Mucosa of rectum (tissue), 2 donors: ENCODE data around the gene WASF1.

Source experiments
- H3K27ac ChIP-seq, 2 donors: one replicate each; pipeline ENCODE4 v1.7.0; 2013; ENCODE audit warnings: inconsistent platforms in 2 of 2, low read depth in 2 of 2, low read length in 2 of 2
- H3K27me3 ChIP-seq, 2 donors: one replicate each; pipeline ENCODE4 v1.7.0; 2013; ENCODE audit warnings: low read length in 2 of 2; ENCODE audit not compliant: control insufficient read depth in 2 of 2, insufficient read depth in 2 of 2
- H3K36me3 ChIP-seq, 2 donors: one replicate each; pipeline ENCODE4 v1.7.0; 2013; ENCODE audit warnings: low read length in 2 of 2; ENCODE audit not compliant: control insufficient read depth in 2 of 2, insufficient read depth in 2 of 2
- H3K4me1 ChIP-seq, 2 donors: one replicate each; pipeline ENCODE4 v1.7.0; 2013; ENCODE audit warnings: low read length in 2 of 2, mild to moderate bottlenecking in 1 of 2; ENCODE audit not compliant: control insufficient read depth in 2 of 2, insufficient read depth in 2 of 2
- H3K4me3 ChIP-seq, 2 donors: one replicate each; pipeline ENCODE4 v1.7.0; 2013; ENCODE audit warnings: low read length in 2 of 2
- H3K9ac ChIP-seq, 2 donors: one replicate each; pipeline ENCODE4 v1.7.0; 2013; ENCODE audit warnings: low read length in 2 of 2, low read depth in 1 of 2, mild to moderate bottlenecking in 1 of 2
- H3K9me3 ChIP-seq, 2 donors: one replicate each; pipeline ENCODE4 v1.7.0; 2013; ENCODE audit warnings: low read length in 2 of 2; ENCODE audit not compliant: control insufficient read depth in 2 of 2
- donor health status: healthy.
- donor health status: Normal muscosa, but diverticular disease.

Gene WASF1

DNA sequence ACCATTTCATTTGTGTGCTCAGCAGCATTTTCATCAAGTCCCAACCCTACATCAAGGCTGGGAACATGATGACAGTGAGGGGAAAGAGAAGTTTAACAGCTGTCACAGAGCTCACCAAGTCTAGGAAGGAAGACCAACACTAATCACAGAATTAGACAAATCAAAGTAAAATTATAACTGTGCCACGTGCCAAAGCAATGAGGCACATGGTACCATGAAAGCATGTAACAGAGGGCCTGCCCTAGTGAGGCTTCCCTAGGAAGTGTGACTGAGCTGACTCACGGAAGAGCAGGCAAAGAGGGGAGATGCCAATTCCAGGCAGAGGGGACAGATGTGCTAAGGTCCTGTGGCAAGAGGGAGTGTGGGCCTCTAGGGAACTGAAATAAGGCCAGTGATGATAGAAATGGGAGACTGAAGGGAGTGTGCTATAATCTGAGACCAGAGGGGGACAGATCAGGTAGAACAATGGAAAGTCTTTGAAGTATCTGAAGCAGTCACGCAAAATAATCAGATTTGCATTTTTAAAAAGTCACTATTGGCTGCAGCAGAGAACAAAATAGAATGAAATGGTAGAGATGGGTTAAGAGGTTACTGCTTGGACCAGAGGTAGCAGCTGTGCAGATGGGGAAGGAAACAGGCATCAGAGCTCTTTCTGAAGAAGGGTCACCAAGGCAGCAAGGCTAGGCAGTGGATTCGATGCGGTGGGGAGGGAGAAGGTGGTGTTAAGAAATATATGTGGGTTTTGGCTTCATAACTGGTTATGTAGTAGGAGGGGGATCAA lies 114.5 kb downstream of the WASF1 start:
- Histone ChIP-seq H3K27ac (no peak overlapping the region), H3K4me3 (no peak overlapping the region), H3K9ac (no peak overlapping the region), H3K36me3 (no peaks in the 10 kb centered on the region), H3K9me3 (no peaks in the 10 kb centered on the region), H3K4me1 (no peaks in the 10 kb centered on the region), H3K27me3 (peaks cover 0 to 2% of the 10 kb centered on the region in 2 donors)

DNA sequence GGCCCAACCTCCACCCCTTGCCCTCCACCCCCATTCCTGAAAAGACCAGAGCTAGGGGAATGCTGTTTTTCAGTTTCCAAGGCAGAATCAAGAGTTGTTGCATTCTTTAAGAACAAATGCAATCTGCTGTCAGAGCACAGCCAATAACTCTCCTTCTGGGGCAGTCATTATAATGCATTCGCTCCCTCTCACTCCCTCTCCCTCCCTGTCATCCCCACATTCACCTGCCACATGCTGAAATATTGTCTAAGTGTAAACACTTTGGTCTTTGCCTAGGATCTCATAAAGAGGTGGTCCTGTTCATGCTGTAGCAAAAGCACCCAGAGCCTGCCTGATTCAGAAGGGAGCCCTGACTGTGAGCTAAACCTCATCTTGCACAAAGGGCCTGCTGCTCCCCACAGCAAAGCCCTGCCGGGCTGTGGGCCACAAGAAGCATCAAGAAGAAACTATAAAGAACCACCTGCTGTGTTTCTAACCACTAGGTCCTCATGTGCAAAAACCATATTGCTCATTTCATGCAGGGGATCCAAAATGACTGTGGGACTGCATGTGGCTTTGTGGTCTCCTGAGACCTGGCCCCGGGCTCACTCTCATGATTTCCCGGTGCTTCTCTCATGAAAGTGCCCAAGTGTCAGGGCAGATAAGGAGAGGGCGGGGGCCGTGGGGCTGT lies 115.7 kb downstream of the WASF1 start:
- H3K4me3 ChIP-seq: no peak overlapping the region
- no peak overlapping the region for H3K27ac ChIP-seq
- no peaks in the 10 kb centered on the region for H3K36me3 ChIP-seq
- H3K4me1 ChIP-seq: no peaks in the 10 kb centered on the region
- H3K27me3 ChIP-seq: peaks cover 0 to 2% of the 10 kb centered on the region in 2 donors
- H3K9me3 ChIP-seq: no peaks in the 10 kb centered on the region
- no peak overlapping the region for H3K9ac ChIP-seq

DNA sequence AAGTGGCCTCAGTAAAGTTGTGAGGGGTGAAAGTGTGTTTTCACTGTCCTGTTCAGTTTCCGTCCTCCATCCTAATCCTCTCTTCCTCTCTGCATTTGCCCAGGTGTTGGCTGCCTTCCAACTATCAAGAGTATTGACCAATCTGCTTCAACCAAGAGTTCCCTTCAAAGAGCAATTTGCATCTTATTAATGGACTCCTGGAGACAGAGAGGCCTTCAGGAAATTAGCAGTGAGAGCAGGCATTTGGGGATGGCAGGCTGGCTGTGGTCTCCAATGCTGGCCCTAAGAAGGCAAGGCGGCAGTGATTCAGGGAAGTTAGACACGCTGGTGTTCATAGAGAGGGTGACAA lies 124.1 kb downstream of the WASF1 start:
- no peak overlapping the region for H3K9ac ChIP-seq
- no peaks in the 10 kb centered on the region for H3K9me3 ChIP-seq

DNA sequence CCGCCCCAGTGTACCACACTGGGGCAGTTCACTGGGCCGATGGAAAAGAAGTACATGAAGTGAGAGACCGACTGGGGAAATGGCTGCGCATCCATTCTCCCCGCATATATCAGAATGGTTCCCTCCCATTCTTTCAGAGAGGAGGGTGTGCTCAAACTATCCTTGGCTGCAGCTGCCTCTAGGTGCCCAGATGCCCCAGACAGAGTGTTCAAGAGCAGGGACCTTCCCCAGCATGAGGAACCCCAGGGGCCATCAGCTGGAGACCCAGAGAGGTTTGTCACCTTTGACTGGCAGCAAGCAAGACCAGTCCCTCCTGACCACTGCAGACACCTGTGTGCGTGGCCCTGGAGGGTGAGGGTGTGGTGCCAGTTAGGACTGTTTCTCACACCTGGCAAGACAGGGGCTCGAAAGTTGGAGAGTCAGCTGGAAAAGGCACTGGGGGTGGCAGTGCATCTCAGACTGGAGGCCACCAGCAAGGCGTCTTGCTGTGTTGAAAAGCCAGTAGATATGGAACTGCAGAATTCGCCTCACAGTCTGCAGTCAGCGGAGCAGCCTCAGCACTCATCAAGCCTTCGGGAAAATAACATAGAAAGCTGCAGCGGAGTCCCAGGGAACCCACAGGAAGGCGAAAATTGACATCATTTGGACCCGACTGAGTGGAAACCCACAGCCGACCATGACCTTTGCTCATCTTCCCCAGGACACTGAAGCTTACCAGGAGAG lies 124.6 kb downstream of the WASF1 start:
- no peak overlapping the region for H3K9ac ChIP-seq
- peaks cover 0 to 2% of the 10 kb centered on the region in 2 donors for H3K27me3 ChIP-seq
- H3K36me3 ChIP-seq: no peaks in the 10 kb centered on the region
- H3K4me1 ChIP-seq: no peaks in the 10 kb centered on the region
- no peak overlapping the region for H3K27ac ChIP-seq
- no peaks in the 10 kb centered on the region for H3K9me3 ChIP-seq
- no peak overlapping the region for H3K4me3 ChIP-seq

More for the DNA sequence above, 124.1 kb downstream of the WASF1 start:
- H3K4me3 ChIP-seq: no peak overlapping the region
- H3K27ac ChIP-seq: no peak overlapping the region
- no peaks in the 10 kb centered on the region for H3K4me1 ChIP-seq
- H3K36me3 ChIP-seq: no peaks in the 10 kb centered on the region
- H3K27me3 ChIP-seq: peaks cover 0 to 4% of the 10 kb centered on the region in 2 donors

DNA sequence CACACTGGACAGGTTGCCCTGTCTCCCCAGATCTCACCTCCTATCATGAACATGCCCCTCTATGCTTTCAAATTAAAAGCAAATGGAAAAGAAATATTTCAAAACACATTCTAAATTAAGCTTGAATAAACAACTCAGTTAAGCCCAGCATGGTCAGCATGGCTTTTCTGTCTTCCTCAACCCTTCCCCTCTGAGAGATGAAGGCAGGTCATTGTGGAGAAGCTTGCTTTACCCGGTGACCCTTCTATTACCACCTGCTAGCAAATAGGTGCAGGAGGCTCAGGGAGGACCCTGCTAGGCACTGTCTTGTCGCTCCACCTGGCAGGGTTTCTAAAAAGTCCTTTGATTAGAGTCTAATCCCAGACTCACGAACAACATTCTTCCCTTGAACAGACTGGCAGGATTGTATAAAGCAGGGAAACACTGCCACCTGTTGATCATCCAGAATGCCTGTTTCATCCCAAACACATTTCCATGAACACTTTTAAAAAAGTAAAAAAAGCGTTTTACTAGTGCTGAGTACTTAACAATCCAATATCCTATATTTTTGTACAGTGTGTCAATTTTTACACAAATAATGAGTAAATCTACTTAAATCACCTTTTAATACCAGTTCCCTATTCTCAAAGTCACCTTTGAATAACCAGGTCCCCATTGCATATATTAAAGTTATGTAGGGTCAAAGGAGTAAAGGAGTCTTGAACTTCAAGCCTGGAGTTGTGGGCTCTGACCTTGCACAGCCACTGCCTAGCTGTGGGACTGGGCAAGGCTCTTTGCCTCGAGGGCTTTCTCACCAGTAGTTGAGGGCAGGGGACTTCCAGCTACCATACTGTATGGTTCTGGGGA lies 125.9 kb downstream of the WASF1 start:
- H3K27me3 ChIP-seq: peaks cover 0 to 2% of the 10 kb centered on the region in 2 donors

DNA sequence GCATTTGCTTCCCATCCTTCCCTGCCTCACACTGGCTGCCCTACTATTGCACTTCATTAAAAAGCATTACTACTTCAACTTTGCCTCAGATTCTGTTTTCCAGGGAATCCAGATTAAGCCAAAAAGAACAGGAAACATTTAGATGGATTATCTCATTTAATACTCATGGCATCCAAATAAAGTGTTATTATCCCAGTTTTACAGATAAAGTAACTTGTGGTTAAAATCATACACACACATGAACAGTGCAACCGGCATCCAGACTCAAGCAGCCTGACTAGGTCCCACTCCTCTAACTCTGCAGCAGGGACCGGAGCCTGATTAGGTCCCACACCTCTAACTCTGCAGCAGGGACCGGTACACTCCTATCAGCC lies 129.0 kb downstream of the WASF1 start:
- H3K27me3 ChIP-seq: peaks cover 0 to 2% of the 10 kb centered on the region in 2 donors
- no peak overlapping the region for H3K9ac ChIP-seq
- H3K9me3 ChIP-seq: no peaks in the 10 kb centered on the region
- H3K4me1 ChIP-seq: no peaks in the 10 kb centered on the region
- no peak overlapping the region for H3K4me3 ChIP-seq
- H3K27ac ChIP-seq: no peak overlapping the region
- no peaks in the 10 kb centered on the region for H3K36me3 ChIP-seq

More for the DNA sequence above, 125.9 kb downstream of the WASF1 start:
- Histone ChIP-seq H3K4me3 (no peak overlapping the region), H3K4me1 (no peaks in the 10 kb centered on the region), H3K36me3 (no peaks in the 10 kb centered on the region), H3K27ac (no peak overlapping the region), H3K9ac (no peak overlapping the region), H3K9me3 (no peaks in the 10 kb centered on the region)
